Activated gamma-delta T cell (primary cell): ENCODE measurements around the gene DNAH17.

Experiments used
- DNase-seq: peaks from one replicate; lab custom pipeline; 2025; lab: John Stamatoyannopoulos, UW
- total RNA-seq, 2 donors: gene quantifications; one replicate each; lab custom pipeline; 2026; lab: John Stamatoyannopoulos, UW

The DNAH17 gene
- 3.1 to 3.5 reads per million in 2 donors for total RNA-seq

GRCh38 chr17:78577296-78577695 is at the start of gene DNAH17:
Gene DNAH17 (minus strand): TSS chr17:78577396. CDS start chr17:78575057, 2,339 bp downstream.
- no peak for DNase-seq

GRCh38 chr17:78624324-78625151 is 47.3 kb upstream of the DNAH17 start:
- no peak for DNase-seq

GRCh38 chr17:78623541-78623940 is 46.3 kb upstream of the DNAH17 start:
- no peak for DNase-seq

GRCh38 chr17:78622491-78623265 is 45.5 kb upstream of the DNAH17 start:
- DNase-seq = no peak

GRCh38 chr17:78621720-78622490 is 44.7 kb upstream of the DNAH17 start:
- no peak for DNase-seq

- no peak for DNase-seq
Observed at GRCh38 chr17:78620099-78620498, 42.9 kb upstream of the DNAH17 start.

- DNase-seq = no peak
Observed at GRCh38 chr17:78619334-78619733, 42.1 kb upstream of the DNAH17 start.

- DNase-seq = no peak
Observed at GRCh38 chr17:78618264-78619066, 41.3 kb upstream of the DNAH17 start.

GRCh38 chr17:78617511-78618061 is 40.4 kb upstream of the DNAH17 start:
- DNase-seq = no peak

- DNase-seq = no peak
Observed at GRCh38 chr17:78616946-78617345, 39.8 kb upstream of the DNAH17 start.

- no peak for DNase-seq
Observed at GRCh38 chr17:78615631-78616030, 38.4 kb upstream of the DNAH17 start.

GRCh38 chr17:78613416-78613815 is 36.2 kb upstream of the DNAH17 start:
- no peak for DNase-seq

- DNase-seq = no peak
Observed at GRCh38 chr17:78611607-78612006, 34.4 kb upstream of the DNAH17 start.

GRCh38 chr17:78610951-78611511 is 33.8 kb upstream of the DNAH17 start:
- DNase-seq = no peak

- DNase-seq = no peak
Observed at GRCh38 chr17:78609191-78609641, 32.0 kb upstream of the DNAH17 start.

GRCh38 chr17:78608804-78609186 is 31.6 kb upstream of the DNAH17 start:
- no peak for DNase-seq

- no peak for DNase-seq
Observed at GRCh38 chr17:78608122-78608803, 31.1 kb upstream of the DNAH17 start.

GRCh38 chr17:78607038-78607437 is 29.8 kb upstream of the DNAH17 start:
- no peak for DNase-seq

GRCh38 chr17:78605886-78606285 is 28.7 kb upstream of the DNAH17 start:
- DNase-seq = no peak

- no peak for DNase-seq
Observed at GRCh38 chr17:78605429-78605828, 28.2 kb upstream of the DNAH17 start.
